Duodenal mucosa (tissue), 2 donors: ENCODE data around the gene GALNT17.

Source experiments
- H3K27ac ChIP-seq: one replicate; pipeline ENCODE4 v1.7.0; 2013; ENCODE audit warnings: low read depth, low read length
- H3K27me3 ChIP-seq, 2 donors: one replicate each; pipeline ENCODE4 v1.7.0; 2013; ENCODE audit warnings: low read length in 2 of 2, control low read depth in 1 of 2; ENCODE audit not compliant: insufficient read depth in 2 of 2, control insufficient read depth in 1 of 2
- H3K36me3 ChIP-seq, 2 donors: one replicate each; pipeline ENCODE4 v1.7.0; 2013; ENCODE audit warnings: low read length in 2 of 2, control low read depth in 1 of 2; ENCODE audit not compliant: insufficient read depth in 2 of 2, control insufficient read depth in 1 of 2
- H3K4me1 ChIP-seq, 2 donors: one replicate each; pipeline ENCODE4 v1.7.0; 2013; ENCODE audit warnings: low read length in 2 of 2, control low read depth in 1 of 2; ENCODE audit not compliant: insufficient read depth in 2 of 2, control insufficient read depth in 1 of 2
- H3K4me3 ChIP-seq, 2 donors: one replicate each; pipeline ENCODE4 v1.7.0; 2013; ENCODE audit warnings: low read length in 2 of 2, low read depth in 1 of 2
- H3K9ac ChIP-seq, 2 donors: one replicate each; pipeline ENCODE4 v1.7.0; 2013; ENCODE audit warnings: low read length in 2 of 2, low read depth in 1 of 2
- H3K9me3 ChIP-seq, 2 donors: one replicate each; pipeline ENCODE4 v1.7.0; 2013; ENCODE audit warnings: low read length in 2 of 2, control low read depth in 1 of 2; ENCODE audit not compliant: control insufficient read depth in 1 of 2

Gene GALNT17

GRCh38 chr7:71419546-71420337 lies 287.8 kb downstream of the GALNT17 start:
- Histone ChIP-seq H3K4me1 (no peaks in the 10 kb centered on the region), H3K4me3 (no peak overlapping the region), H3K36me3 (no peaks in the 10 kb centered on the region), H3K27ac (no peak overlapping the region), H3K27me3 (no peaks in the 10 kb centered on the region), H3K9ac (no peak overlapping the region), H3K9me3 (peaks cover 19 to 21% of the 10 kb centered on the region in 2 donors)

GRCh38 chr7:71422104-71422503 lies 290.2 kb downstream of the GALNT17 start:
- H3K36me3 ChIP-seq = no peaks in the 10 kb centered on the region
- no peak overlapping the region for H3K9ac ChIP-seq
- peaks cover 19 to 21% of the 10 kb centered on the region in 2 donors for H3K9me3 ChIP-seq
- no peaks in the 10 kb centered on the region for H3K4me1 ChIP-seq
- H3K4me3 ChIP-seq = no peak overlapping the region
- H3K27ac ChIP-seq = no peak overlapping the region
- no peaks in the 10 kb centered on the region for H3K27me3 ChIP-seq

GRCh38 chr7:71424166-71425035 lies 292.5 kb downstream of the GALNT17 start:
- no peaks in the 10 kb centered on the region for H3K4me1 ChIP-seq
- H3K9me3 ChIP-seq = peaks cover 13% of the 10 kb centered on the region in 2 donors
- H3K27me3 ChIP-seq = no peaks in the 10 kb centered on the region
- H3K36me3 ChIP-seq = no peaks in the 10 kb centered on the region
- H3K9ac ChIP-seq = no peak overlapping the region
- no peak overlapping the region for H3K4me3 ChIP-seq
- H3K27ac ChIP-seq = no peak overlapping the region

GRCh38 chr7:71429083-71429482 lies 297.1 kb downstream of the GALNT17 start:
- no peak overlapping the region for H3K9ac ChIP-seq
- no peaks in the 10 kb centered on the region for H3K27me3 ChIP-seq
- no peak overlapping the region for H3K27ac ChIP-seq
- H3K4me3 ChIP-seq = no peak overlapping the region
- peaks cover 4 to 6% of the 10 kb centered on the region in 2 donors for H3K9me3 ChIP-seq
- H3K4me1 ChIP-seq = no peaks in the 10 kb centered on the region
- H3K36me3 ChIP-seq = no peaks in the 10 kb centered on the region

- no peaks in the 10 kb centered on the region for H3K4me1 ChIP-seq
- no peak overlapping the region for H3K4me3 ChIP-seq
- peaks cover 4 to 13% of the 10 kb centered on the region in 2 donors for H3K9me3 ChIP-seq
- H3K27ac ChIP-seq = no peak overlapping the region
- H3K27me3 ChIP-seq = no peaks in the 10 kb centered on the region
- no peaks in the 10 kb centered on the region for H3K36me3 ChIP-seq
- H3K9ac ChIP-seq = no peak overlapping the region
These were observed 298.3 kb downstream of the GALNT17 start for GRCh38 chr7:71430246-71430645.

- H3K27ac ChIP-seq = no peak overlapping the region
- H3K27me3 ChIP-seq = no peaks in the 10 kb centered on the region
- no peak overlapping the region for H3K9ac ChIP-seq
- H3K4me1 ChIP-seq = no peaks in the 10 kb centered on the region
- no peaks in the 10 kb centered on the region for H3K36me3 ChIP-seq
- H3K4me3 ChIP-seq = no peak overlapping the region
- H3K9me3 ChIP-seq = peaks cover 16 to 23% of the 10 kb centered on the region in 2 donors
These were observed 307.4 kb downstream of the GALNT17 start for GRCh38 chr7:71439321-71439720.

GRCh38 chr7:71442492-71443190 lies 310.7 kb downstream of the GALNT17 start:
- Histone ChIP-seq H3K9me3 (peaks cover 15 to 17% of the 10 kb centered on the region in 2 donors), H3K4me3 (no peak overlapping the region), H3K36me3 (no peaks in the 10 kb centered on the region), H3K27me3 (no peaks in the 10 kb centered on the region), H3K27ac (no peak overlapping the region), H3K4me1 (no peaks in the 10 kb centered on the region), H3K9ac (no peak overlapping the region)

GRCh38 chr7:71443191-71443530 lies 311.2 kb downstream of the GALNT17 start:
- no peak overlapping the region for H3K27ac ChIP-seq
- H3K27me3 ChIP-seq = no peaks in the 10 kb centered on the region
- H3K4me1 ChIP-seq = no peaks in the 10 kb centered on the region
- H3K36me3 ChIP-seq = no peaks in the 10 kb centered on the region
- H3K4me3 ChIP-seq = no peak overlapping the region
- peaks cover 15 to 17% of the 10 kb centered on the region in 2 donors for H3K9me3 ChIP-seq
- no peak overlapping the region for H3K9ac ChIP-seq

GRCh38 chr7:71444130-71444529 lies 312.2 kb downstream of the GALNT17 start:
- Histone ChIP-seq H3K27me3 (no peaks in the 10 kb centered on the region), H3K27ac (no peak overlapping the region), H3K4me3 (no peak overlapping the region), H3K9me3 (peaks cover 14 to 15% of the 10 kb centered on the region in 2 donors), H3K9ac (no peak overlapping the region), H3K4me1 (no peaks in the 10 kb centered on the region), H3K36me3 (no peaks in the 10 kb centered on the region)

- Histone ChIP-seq H3K27ac (no peak overlapping the region), H3K9me3 (peaks cover 3 to 4% of the 10 kb centered on the region in 2 donors), H3K4me3 (no peak overlapping the region), H3K9ac (no peak overlapping the region), H3K27me3 (no peaks in the 10 kb centered on the region), H3K36me3 (no peaks in the 10 kb centered on the region), H3K4me1 (no peaks in the 10 kb centered on the region)
These were observed 321.7 kb downstream of the GALNT17 start for GRCh38 chr7:71453630-71454029.
